ENCODE measurements around the gene CELA1. TPM values are rescaled to one million over a fixed set of nuclear protein-coding genes. Genes with fewer than 3 reads are reported as not detected.

Gene CELA1
- polyA plus RNA-seq (ENCODE audit: insufficient read length): not detected

DNA sequence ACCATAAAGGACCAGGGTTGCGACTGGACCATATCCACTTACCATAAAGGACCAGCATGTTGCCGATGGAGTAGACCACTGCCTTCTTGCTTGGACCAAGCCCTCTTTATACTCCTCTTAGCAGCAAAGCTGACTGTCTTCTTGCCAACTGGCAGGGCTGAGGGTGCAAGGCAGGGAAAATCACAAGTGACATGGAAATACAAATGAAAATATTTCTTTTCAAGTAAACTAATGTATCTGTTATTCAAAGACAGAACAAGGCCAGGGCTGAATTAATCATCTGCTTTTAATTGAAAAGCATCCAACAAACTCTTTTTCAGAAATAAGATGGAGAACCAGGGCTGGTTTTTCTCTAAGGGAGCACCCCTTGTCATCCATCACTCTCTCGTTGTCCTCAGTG, at the start of gene CELA1:
CELA1 (minus strand) TSS at position 99 of the 400 bp plus-strand sequence; CDS start at position 58, 41 bp downstream.
- no peak for DNase-seq

DNA sequence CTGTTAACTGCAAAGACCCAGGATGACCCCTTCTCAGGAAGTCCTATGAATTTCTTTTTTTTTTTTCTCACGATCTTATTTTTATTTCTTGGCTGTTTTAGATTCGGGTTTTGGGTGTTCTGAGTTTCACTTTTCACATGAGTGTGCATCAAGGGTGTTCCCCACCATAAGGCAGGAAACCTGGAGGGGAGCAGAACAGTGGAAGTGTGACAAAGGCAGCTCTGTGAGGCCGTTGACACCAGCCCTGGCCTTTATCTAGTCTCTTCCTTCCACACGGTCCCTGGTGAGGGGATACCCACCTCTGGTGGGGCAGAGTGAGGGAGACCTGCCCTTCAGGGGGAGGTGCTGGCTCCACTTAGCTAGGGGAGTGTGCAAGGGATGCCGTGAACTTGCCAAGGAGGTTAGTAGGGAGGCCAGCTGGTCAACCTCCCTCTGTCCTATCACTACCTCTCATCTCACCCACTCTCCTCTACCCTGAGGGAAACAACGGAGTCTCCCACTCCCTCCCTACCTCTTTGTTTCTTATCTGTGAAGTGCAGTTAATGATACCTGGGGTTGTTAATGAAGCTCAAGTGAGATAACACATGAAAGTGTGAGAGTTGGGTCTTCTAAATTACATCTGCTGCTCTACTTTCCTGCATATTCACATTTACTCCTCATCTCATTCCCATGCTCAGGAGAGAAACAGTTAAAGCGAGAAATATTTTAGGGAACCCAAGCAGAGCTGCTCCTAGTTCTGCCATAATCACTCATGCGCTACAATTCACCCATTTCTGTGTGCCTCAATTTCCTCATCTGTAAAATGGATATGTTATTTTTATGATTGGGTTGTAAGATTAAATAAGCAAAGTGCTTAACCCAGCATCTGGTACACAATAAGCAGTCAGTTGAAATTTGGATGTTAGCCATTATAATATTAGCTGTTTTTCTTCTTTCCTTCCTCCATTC, 49.1 kb upstream of the CELA1 start:
- no peak for DNase-seq

GRCh38 chr12:51393676-51394545, 47.4 kb upstream of the CELA1 start:
- no peak for DNase-seq

DNA sequence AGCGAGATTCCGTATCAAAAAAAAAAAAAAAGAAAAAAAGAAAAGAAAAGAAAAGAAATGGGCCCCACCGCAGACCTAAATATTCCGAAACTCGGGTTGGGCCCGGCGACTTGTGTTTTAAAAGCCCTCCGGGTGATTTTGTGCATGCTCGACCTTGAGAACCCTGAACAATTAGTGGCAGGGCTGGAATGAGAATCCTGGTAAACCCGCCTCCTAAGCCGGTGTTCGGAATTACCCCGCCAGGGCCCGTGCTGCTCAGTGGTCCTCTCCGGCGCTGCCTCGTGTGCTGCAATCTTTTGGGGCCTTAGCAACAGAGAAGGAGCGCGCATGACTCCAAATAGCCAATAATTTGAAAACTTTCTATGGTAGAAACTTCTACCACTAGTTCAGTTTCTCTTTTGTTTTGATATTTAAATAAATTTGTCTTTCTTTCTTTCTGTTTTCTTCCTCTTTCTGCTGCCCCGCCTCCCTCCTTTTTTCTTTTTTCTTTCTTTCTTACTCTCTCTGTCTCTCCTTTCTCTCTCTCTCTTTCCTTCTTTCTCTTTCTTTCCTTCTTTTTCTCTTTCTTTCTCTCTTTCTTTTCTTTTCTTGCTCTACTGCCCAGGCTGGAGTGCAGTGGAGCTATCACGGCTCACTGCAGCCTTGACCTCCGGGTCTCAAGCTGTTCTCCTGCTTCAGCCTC, 46.2 kb upstream of the CELA1 start:
- no peak for DNase-seq

- peak; percentile 7 for DNase-seq
Observed at GRCh38 chr12:51391283-51392123, 45.0 kb upstream of the CELA1 start, which contains the start of gene GALNT6. TSS of gene GALNT6 (minus strand) at chr12:51391406. CDS start at chr12:51379781, 11,625 bp downstream.

GRCh38 chr12:51390891-51391282, 44.4 kb upstream of the CELA1 start:
- no peak for DNase-seq

GRCh38 chr12:51390457-51390856, 44.0 kb upstream of the CELA1 start:
- no peak for DNase-seq

- no peak for DNase-seq
Observed at GRCh38 chr12:51389302-51389999, 43.0 kb upstream of the CELA1 start.

GRCh38 chr12:51388846-51389245, 42.4 kb upstream of the CELA1 start:
- no peak for DNase-seq

DNA sequence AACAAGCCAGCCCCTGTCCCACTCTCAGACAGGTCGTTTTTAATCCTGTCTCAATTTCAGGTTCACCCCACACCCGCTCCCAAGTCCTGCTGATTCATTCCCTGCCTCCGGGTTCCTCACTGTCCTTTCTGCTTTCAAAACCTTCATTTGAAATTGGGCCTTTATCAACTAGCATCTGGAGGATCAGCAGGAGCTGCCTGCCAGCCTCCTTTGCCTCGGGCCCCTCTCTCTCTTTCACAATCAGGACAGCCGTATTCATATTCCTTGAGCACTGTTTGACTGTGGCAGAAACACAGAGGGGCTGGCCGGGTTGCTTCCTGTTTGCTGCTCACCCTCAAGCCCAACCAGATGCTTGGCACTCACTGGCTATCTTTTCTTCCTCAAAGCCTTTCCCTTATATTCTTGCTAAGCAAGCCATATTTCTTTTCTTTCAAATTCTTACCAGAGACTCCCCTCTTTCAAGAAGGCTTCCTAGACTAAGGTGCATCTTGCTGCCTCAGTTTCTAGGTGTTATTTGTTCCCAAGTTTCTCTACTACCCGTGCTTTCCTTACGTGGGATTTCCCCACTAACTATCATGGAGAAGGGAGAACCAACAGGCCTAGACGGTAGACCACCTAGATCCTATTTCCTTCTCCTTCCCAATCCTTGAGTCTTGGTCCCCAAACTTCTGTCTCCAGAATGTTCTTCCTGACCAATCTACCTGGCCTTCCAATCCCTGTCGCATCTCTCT, 41.8 kb upstream of the CELA1 start:
- no peak for DNase-seq

DNA sequence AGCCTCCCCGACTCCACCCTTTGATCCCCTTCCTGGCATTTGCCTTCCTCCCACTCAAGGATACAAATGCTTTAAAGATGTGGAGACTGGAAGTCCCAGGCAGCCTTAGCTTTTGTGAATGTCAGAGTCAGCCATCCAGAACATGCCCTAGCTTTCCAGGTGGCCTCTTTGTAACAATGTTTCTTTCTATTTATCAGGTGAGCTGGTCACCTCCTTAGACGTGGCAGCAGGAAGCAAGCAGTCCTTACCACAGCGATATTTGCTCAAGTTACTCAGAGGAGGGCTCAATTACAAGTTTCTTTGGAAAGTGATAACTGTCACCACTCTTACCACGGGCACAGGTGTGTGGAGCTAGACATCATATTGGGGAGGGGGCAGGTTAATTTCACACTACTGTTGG, 39.9 kb upstream of the CELA1 start:
- no peak for DNase-seq

DNA sequence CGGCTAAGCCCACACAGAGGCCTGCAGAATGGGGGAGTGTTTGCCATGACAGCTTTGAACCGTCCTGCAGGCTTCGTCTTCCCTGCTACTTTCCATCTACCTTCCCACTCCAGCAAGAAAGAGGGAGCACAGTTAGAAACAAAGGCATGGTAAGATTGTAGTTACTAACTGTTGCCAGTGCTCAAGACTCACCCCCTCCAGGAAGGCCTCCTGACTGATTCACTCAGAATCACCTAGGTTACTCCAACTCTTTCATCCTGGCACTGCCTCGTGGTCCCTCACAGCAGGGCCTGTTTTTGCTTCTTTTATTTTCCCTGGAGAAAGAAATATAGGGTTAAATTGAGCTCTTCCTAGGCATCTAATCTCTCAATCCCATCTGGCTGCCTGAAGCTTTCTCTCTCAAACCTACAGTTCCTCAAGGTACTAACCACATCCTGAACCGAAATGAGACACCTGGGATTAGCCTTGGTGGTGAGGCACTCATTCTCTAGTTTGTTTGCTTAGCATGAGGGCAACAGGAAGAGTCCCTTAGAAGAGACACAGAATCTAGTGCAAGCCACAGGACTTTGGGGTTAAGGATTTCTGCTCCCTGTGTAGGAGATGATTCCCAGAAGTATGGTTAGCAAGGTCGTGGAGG, 36.9 kb upstream of the CELA1 start:
- DNase-seq: no peak

DNA sequence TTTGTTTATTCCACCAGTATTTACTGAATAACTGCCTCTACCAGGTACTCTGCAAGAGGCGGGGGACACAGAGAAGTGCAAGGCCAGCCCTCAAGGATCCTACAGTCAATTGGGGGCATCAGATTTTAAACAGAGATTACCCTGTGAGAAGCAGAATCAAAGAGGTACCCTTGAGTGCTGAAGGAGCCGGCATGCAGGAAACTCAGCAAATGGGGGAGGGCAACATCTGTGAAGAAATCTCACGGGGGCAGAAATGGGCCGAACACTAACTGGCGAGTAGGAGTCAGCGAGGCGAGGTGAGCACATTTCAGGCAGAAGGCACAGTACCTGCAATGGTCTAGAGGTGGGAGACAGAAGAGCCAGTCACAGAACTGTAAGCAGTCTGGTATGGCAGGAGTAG, 35.7 kb upstream of the CELA1 start:
- no peak for DNase-seq

DNA sequence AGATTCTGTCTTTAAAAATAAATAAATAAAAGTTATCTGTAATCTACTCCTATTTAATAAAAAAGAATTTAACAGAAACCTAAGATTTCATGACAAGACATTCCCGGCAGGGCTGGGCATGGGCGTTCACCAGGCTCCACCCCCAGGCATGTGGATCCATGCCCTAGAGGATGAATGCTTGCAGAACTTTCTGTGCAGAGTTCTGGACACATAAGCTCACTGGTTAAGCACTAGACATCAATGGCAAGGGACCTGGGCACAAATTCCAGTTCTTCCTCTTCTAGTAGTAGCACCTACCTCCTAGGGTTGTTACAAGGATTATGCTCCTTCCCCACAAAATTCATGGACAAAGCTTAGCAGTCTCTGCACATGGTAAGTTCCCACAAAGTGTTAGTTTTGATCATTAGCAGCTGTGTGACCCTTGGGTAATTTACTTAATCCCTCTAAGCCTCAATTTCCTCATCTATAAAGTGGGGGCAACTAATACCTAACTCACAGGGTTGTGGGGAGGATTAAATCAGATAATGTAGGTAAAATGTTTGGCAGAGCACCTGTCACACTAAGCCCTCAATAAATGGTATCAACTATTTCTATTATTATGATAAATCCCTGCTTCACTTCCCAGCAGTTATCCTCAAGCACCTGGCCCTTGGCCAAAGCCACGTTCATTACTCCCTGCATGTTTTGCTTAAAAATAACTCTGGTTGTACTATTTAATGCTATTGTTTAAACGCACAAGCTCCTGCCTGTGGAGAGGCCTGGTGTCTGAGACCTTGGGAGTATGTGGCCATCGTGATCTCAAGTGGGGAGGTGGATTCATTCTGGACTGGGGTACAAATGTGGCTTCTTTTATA, 35.0 kb upstream of the CELA1 start:
- peak; percentile 16 for DNase-seq

DNA sequence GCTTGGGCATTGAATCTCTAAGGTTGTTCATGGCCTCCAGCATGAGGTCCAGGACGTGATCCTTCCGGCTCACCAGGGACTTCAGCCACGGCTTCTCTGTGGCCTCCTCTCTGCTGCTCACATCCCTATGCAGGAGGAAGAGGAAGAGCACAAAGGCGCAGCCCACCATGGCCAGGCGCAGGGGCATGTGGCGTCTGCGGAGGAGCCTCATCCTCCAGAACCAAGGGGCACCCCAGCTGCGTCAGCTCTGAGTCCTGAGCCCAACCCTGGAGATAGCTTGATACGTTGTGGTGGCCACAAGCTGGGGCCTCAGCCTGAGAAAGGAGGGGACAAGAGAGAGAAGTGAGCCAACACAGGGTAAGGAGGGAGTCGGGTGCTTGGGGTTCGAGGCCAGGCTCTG, 33.1 kb upstream of the CELA1 start:
- DNase-seq: no peak

GRCh38 chr12:51378749-51379148, 32.3 kb upstream of the CELA1 start:
- DNase-seq: no peak

- peak; percentile 18 for DNase-seq
Observed at GRCh38 chr12:51377099-51377984, 30.9 kb upstream of the CELA1 start.

DNA sequence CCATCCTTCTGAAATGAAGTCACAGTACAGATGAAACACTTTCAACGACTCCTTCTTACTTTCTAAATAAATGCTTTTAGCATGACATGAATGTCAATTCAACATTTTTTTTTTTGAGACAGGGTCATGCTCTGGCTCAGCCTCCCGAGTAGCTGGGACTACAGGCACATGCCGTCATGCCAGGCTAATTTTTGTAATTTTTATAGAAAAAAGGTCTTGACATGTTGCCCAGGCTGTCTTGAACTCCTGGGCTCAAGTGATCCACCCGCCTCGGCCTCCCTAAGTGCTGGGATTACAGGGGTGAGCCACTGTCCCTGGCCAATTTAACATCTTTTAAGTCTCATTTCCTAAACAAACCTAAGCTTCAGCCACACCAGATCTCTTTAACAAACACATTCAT, 28.4 kb upstream of the CELA1 start:
- no peak for DNase-seq
